ENCODE measurements around the gene TNFAIP6.
"Not testable (repeated sequence)": the region's sequence is repeated elsewhere in the genome, so short reads cannot be mapped to it uniquely, and the experiment has no call there.

Gene TNFAIP6, protein sequence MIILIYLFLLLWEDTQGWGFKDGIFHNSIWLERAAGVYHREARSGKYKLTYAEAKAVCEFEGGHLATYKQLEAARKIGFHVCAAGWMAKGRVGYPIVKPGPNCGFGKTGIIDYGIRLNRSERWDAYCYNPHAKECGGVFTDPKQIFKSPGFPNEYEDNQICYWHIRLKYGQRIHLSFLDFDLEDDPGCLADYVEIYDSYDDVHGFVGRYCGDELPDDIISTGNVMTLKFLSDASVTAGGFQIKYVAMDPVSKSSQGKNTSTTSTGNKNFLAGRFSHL

DNA sequence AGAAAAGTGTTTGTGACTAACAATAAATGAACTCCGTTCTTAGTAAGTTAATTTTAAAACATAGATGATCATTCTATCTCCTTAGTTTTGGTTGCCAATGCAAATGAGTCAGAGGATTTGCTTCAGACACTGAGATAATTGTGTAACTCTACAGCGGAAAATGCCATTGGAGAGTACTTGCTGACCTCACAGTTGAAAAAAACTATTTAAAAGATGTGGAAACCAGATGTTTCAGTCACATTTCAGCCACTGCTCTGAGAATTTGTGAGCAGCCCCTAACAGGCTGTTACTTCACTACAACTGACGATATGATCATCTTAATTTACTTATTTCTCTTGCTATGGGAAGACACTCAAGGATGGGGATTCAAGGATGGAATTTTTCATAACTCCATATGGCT is at the start of gene TNFAIP6:
TNFAIP6 (plus strand) TSS at position 234 of the 400 bp plus-strand sequence; CDS start at position 309, 75 bp downstream.
- Histone ChIP-seq H3K27ac (ENCODE audit: low read length) (no peak within 1 kb of the TSS), H3K27me3 (ENCODE audit: low read depth, low read length) (no peaks in the 10 kb centered on the region), H3K9me3 (ENCODE audit: insufficient read depth, low read length) (no peaks in the 10 kb centered on the region), H4K20me1 (ENCODE audit: insufficient read depth, low read length) (no peaks in the 10 kb centered on the region), H3K4me2 (ENCODE audit: low read length) (no peak within 1 kb of the TSS), H3K4me1 (ENCODE audit: low read length) (no peaks in the 10 kb centered on the region), H3K9ac (ENCODE audit: low read length) (no peak within 1 kb of the TSS), H3K4me3 (ENCODE audit: low read length) (no peak within 1 kb of the TSS), H3K79me2 (ENCODE audit: low read length) (no peaks in the 10 kb centered on the region), H2AFZ (ENCODE audit: low read depth, low read length) (no peak within 1 kb of the TSS), H3K36me3 (replicated peaks; ENCODE audit: low read depth, low read length) (no peaks in the 10 kb centered on the region)
- TF ChIP-seq, protein P1, sequence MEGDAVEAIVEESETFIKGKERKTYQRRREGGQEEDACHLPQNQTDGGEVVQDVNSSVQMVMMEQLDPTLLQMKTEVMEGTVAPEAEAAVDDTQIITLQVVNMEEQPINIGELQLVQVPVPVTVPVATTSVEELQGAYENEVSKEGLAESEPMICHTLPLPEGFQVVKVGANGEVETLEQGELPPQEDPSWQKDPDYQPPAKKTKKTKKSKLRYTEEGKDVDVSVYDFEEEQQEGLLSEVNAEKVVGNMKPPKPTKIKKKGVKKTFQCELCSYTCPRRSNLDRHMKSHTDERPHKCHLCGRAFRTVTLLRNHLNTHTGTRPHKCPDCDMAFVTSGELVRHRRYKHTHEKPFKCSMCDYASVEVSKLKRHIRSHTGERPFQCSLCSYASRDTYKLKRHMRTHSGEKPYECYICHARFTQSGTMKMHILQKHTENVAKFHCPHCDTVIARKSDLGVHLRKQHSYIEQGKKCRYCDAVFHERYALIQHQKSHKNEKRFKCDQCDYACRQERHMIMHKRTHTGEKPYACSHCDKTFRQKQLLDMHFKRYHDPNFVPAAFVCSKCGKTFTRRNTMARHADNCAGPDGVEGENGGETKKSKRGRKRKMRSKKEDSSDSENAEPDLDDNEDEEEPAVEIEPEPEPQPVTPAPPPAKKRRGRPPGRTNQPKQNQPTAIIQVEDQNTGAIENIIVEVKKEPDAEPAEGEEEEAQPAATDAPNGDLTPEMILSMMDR (IDR thresholded peaks at IDR 0.05; ENCODE audit: low read depth, low read length), result no peak
- no peak for TF ChIP-seq EZH2phosphoT487 (IDR thresholded peaks at IDR 0.05; ENCODE audit: low read depth)

GRCh38 chr2:151310313-151310712 is 47.1 kb upstream of the TNFAIP6 start:
- not testable (repeated sequence) for H3K36me3 ChIP-seq (replicated peaks; ENCODE audit: low read depth, low read length); H3K27me3 ChIP-seq (ENCODE audit: low read depth, low read length); H3K4me2 ChIP-seq (ENCODE audit: low read length); H3K27ac ChIP-seq (ENCODE audit: low read length); H3K79me2 ChIP-seq (ENCODE audit: low read length); H3K9me3 ChIP-seq (ENCODE audit: insufficient read depth, low read length); H2AFZ ChIP-seq (ENCODE audit: low read depth, low read length); H3K9ac ChIP-seq (ENCODE audit: low read length); H4K20me1 ChIP-seq (ENCODE audit: insufficient read depth, low read length); H3K4me1 ChIP-seq (ENCODE audit: low read length); H3K4me3 ChIP-seq (ENCODE audit: low read length)

- not testable (repeated sequence) for H3K9me3 ChIP-seq (ENCODE audit: insufficient read depth, low read length); H2AFZ ChIP-seq (ENCODE audit: low read depth, low read length); H3K79me2 ChIP-seq (ENCODE audit: low read length)
Observed at GRCh38 chr2:151312440-151312839, 45.0 kb upstream of the TNFAIP6 start.

GRCh38 chr2:151315381-151315903 is 42.0 kb upstream of the TNFAIP6 start:
- H3K9me3 ChIP-seq (ENCODE audit: insufficient read depth, low read length), result no peaks in the 10 kb centered on the region
- H3K79me2 ChIP-seq (ENCODE audit: low read length), result no peaks in the 10 kb centered on the region
- no peak for TF ChIP-seq EZH2phosphoT487 (IDR thresholded peaks at IDR 0.05; ENCODE audit: low read depth)
- TF ChIP-seq, protein P1 (IDR thresholded peaks at IDR 0.05; ENCODE audit: low read depth, low read length), result no peak
- no peak overlapping the region for H3K27ac ChIP-seq (ENCODE audit: low read length)
- no peaks in the 10 kb centered on the region for H3K36me3 ChIP-seq (replicated peaks; ENCODE audit: low read depth, low read length)
- H3K4me3 ChIP-seq (ENCODE audit: low read length), result no peak overlapping the region
- no peaks in the 10 kb centered on the region for H3K27me3 ChIP-seq (ENCODE audit: low read depth, low read length)
- no peak overlapping the region for H3K9ac ChIP-seq (ENCODE audit: low read length)
- no peak overlapping the region for H2AFZ ChIP-seq (ENCODE audit: low read depth, low read length)
- H3K4me2 ChIP-seq (ENCODE audit: low read length), result no peak overlapping the region
- H3K4me1 ChIP-seq (ENCODE audit: low read length), result no peaks in the 10 kb centered on the region
- no peaks in the 10 kb centered on the region for H4K20me1 ChIP-seq (ENCODE audit: insufficient read depth, low read length)

More at GRCh38 chr2:151312440-151312839, 45.0 kb upstream of the TNFAIP6 start:
- not testable (repeated sequence) for H3K36me3 ChIP-seq (replicated peaks; ENCODE audit: low read depth, low read length); H3K4me2 ChIP-seq (ENCODE audit: low read length); H3K27me3 ChIP-seq (ENCODE audit: low read depth, low read length); H3K9ac ChIP-seq (ENCODE audit: low read length); H3K4me3 ChIP-seq (ENCODE audit: low read length); H4K20me1 ChIP-seq (ENCODE audit: insufficient read depth, low read length); H3K27ac ChIP-seq (ENCODE audit: low read length); H3K4me1 ChIP-seq (ENCODE audit: low read length)

DNA sequence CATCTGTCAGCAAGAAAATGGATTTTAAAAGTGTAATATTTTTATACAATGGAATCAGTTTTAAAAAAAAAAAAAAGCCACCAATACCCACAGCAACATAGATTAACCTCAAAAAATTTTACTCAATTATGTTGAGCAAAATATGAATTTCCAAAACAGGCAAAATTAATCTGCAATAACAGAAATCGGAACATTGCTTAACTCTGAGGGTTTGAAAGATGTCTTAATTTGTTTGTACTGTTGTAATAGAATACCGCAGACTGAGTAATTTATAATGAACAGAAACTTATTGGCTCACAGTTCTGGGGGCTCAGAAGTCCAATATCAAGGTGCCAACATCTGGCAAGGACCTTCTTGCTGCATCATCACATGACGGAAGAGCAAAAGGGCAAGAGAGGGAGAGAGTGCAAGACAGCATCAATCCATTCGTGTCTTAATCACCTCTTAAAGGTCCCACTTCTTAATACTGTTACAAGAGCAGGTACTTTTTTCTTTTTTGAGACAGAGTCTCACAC is 31.8 kb upstream of the TNFAIP6 start:
- no peaks in the 10 kb centered on the region for H3K27me3 ChIP-seq (ENCODE audit: low read depth, low read length)
- H2AFZ ChIP-seq (ENCODE audit: low read depth, low read length), result no peak overlapping the region

More for the DNA sequence above, 31.8 kb upstream of the TNFAIP6 start:
- Histone ChIP-seq H3K9ac (ENCODE audit: low read length) (no peak overlapping the region), H3K9me3 (ENCODE audit: insufficient read depth, low read length) (no peaks in the 10 kb centered on the region), H3K79me2 (ENCODE audit: low read length) (no peaks in the 10 kb centered on the region), H3K27ac (ENCODE audit: low read length) (no peak overlapping the region), H3K4me1 (ENCODE audit: low read length) (no peaks in the 10 kb centered on the region), H3K36me3 (replicated peaks; ENCODE audit: low read depth, low read length) (no peaks in the 10 kb centered on the region), H4K20me1 (ENCODE audit: insufficient read depth, low read length) (no peaks in the 10 kb centered on the region), H3K4me2 (ENCODE audit: low read length) (no peak overlapping the region), H3K4me3 (ENCODE audit: low read length) (no peak overlapping the region)
- TF ChIP-seq EZH2phosphoT487 (IDR thresholded peaks at IDR 0.05; ENCODE audit: low read depth), result no peak
- TF ChIP-seq, protein P1 (IDR thresholded peaks at IDR 0.05; ENCODE audit: low read depth, low read length), result no peak

Data from OCI-LY3 (cell line).